Myocyte (in vitro differentiated cells): ENCODE data around the gene TDP2. TPM values are rescaled to one million over a fixed set of nuclear protein-coding genes. Genes with fewer than 3 reads are reported as not detected.
"Not testable (repeated sequence)": the region's sequence is repeated elsewhere in the genome, so short reads cannot be mapped to it uniquely, and the experiment has no call there.

Source experiments
- DNase-seq: peaks from one replicate; pipeline ENCODE4 v3.0.0-alpha.2; 2012; ENCODE audit warnings: low read depth
- total RNA-seq: library from RNA; depleted of rRNA; stranded (reverse); fragments of >200 nt; gene quantifications from 2 replicates; pipeline ENCODE4 v1.2.3, GENCODE V29; 2014

Gene TDP2
- total RNA-seq, 1 donor from 2014 or later = 15.1 TPM

- DNase-seq = no peak
These were observed 16.9 kb upstream of the TDP2 start for GRCh38 chr6:24683297-24684296.

GRCh38 chr6:24680582-24680981 is 13.9 kb upstream of the TDP2 start:
- no peak for DNase-seq

DNA sequence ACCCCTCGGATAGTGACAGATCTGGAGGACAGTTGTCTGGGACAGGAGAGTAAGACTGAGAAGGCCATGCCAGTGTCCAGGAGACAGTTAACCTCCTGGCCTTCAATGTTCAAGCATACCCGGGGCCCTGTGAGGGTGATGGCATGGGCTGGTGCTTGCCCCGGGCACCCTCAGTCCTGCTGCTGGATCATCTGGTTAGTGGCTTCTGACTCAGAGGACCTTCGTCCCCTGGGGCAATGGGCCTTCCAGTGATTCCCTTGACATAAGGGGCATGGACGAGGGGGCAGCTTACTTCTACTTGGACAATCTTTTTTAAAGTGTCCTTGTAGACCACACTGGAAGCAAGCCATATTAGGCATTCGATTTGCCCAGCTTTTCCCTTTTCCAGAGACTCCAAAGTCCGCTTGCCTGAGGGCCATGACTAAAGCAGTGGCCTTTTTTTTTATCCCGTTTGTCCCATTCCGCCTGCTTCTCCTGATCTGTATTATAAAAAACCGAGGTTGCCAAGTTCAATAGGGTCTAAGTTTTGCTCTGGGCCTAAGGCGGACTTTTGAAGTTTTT is 12.2 kb upstream of the TDP2 start:
- not testable (repeated sequence) for DNase-seq

- DNase-seq = no peak
These were observed 6.9 kb upstream of the TDP2 start for GRCh38 chr6:24673625-24674024.

GRCh38 chr6:24672620-24673182 is 6.0 kb upstream of the TDP2 start:
- no peak for DNase-seq

- not testable (repeated sequence) for DNase-seq
These were observed 4.4 kb upstream of the TDP2 start for GRCh38 chr6:24671077-24671476.

GRCh38 chr6:24670492-24670891 is 3.8 kb upstream of the TDP2 start:
- DNase-seq = not testable (repeated sequence)

DNA sequence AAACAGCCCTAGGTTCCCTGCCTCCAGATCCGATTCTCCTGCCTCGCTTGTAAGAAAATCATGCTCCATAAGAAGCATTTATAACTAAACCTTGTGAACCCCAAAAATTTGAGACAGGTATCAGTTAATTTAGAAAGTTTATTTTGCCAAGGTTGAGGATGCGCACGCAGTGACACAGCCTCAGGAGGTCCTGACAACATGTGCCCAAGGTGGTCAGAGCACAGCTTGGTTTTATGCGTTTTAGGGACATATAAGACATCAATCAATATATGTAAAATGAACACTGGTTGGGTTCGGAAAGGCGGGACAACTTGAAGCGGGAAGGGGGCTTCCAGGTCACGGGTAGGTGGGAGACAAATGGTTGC is 2.3 kb upstream of the TDP2 start:
- DNase-seq = no peak

DNA sequence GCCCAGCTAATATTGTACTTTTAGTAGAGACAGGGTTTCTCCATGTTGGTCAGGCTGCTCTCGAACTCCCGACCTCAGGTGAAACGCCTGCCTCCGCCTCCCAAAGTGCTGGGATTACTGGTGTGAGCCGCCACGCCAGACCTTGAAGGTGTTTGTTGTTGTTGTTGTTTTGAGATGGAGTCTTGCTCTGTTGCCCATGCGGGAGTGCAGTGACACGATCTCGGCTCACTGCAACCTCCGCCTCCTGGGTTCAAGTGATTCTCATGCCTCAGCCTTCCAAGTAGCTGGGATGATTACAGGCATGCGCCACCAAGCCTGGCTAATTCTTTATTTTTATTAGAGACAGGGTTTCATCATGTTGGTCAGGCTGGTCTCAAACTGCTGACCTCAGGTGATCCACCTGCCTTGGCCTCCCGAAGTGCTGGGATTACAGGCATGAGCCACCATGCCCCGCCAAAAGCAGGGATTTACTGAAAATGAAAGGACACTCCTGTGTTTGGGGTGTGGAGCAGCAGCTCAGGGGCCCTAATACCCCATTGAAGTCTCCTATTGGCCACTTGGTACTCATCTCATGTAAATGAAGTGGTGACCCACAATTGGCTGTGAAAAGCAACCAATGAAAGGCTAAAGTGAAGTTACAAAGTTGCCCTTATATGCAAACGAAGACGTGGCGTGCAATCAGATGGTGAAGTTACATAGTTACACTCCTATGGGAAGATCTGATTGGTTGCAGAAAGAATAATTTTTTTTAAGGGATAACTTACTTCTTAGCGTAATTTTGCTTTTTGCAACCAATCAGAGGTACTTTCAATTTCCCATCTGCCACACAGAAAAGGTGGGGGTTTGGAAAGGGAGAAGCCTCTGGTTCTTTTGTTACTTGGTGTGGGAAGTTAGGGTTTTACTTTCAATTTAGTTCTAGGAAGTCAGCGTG is 1.6 kb upstream of the TDP2 start:
- DNase-seq = not testable (repeated sequence)

GRCh38 chr6:24667378-24667803 is 692 bp upstream of the TDP2 start:
- no peak for DNase-seq

- DNase-seq = no peak
These were observed 530 bp downstream of the TDP2 start for GRCh38 chr6:24666097-24666640.

DNA sequence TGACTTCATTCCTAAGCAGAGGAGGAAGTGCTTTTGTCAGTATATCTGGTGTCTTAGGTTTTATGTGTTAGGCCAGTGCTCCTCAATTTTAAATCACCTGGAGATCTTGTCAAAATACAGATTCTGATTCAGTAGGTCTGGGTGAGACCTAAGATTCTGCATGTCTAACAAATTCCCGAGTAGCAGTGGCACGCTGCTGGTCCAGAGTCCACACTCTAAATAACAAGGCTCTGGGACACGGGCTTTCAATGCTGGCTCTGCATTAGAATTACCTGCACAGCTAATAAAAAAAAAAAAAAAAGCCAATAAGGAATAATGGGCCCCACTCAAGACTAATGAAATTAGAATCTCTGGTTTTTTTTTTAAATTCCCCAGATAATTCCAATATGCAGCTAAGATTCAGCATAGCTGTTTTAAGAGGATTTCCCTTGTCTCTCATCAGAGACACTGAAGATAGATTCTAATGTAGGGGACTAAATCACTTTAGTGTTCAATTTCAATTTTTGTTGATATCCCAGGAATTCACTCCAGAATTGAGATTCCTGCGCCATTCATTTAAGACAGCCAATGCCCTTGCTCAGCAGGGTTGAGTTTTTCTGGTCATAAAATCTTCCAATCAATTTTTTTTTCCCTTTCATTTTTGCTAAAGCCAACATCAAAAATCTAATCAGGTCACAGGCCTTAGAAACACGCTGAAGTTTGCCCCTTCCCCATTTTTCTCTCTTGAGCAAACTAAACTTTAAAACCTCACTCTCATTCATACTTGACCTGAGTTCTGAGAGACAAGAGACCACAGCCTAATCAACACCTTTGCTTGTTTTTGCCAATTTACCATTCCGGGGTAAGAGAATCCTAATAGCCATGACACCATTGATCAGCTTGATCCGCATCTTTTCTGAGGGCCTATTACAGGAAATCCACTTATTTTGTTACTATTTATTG is 2.4 kb downstream of the TDP2 start:
- no peak for DNase-seq

DNA sequence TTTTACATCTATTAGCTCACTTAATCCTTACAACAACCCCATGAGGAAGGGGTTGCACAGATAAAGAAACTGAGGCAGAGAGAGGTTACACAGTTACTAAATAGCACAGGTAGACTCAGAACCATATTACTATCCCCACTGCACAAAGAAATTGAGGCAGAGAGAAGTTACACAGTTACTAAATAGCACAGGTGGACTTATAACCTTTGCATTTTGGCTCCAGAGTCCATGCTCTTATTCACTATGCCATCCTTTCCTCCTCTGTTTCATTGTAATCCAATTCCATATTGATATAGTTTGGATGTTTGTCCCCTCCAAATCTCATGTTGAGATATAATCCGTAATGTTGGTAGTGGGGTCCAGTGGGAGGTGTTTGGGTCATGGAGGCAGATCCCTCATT is 3.5 kb downstream of the TDP2 start:
- no peak for DNase-seq

- no peak for DNase-seq
These were observed 4.5 kb downstream of the TDP2 start for GRCh38 chr6:24662236-24662635.

GRCh38 chr6:24661759-24662158 is 4.9 kb downstream of the TDP2 start:
- not testable (repeated sequence) for DNase-seq

- no peak for DNase-seq
These were observed 6.6 kb downstream of the TDP2 start for GRCh38 chr6:24660105-24660504.

GRCh38 chr6:24659561-24659960 is 7.1 kb downstream of the TDP2 start:
- DNase-seq = no peak

DNA sequence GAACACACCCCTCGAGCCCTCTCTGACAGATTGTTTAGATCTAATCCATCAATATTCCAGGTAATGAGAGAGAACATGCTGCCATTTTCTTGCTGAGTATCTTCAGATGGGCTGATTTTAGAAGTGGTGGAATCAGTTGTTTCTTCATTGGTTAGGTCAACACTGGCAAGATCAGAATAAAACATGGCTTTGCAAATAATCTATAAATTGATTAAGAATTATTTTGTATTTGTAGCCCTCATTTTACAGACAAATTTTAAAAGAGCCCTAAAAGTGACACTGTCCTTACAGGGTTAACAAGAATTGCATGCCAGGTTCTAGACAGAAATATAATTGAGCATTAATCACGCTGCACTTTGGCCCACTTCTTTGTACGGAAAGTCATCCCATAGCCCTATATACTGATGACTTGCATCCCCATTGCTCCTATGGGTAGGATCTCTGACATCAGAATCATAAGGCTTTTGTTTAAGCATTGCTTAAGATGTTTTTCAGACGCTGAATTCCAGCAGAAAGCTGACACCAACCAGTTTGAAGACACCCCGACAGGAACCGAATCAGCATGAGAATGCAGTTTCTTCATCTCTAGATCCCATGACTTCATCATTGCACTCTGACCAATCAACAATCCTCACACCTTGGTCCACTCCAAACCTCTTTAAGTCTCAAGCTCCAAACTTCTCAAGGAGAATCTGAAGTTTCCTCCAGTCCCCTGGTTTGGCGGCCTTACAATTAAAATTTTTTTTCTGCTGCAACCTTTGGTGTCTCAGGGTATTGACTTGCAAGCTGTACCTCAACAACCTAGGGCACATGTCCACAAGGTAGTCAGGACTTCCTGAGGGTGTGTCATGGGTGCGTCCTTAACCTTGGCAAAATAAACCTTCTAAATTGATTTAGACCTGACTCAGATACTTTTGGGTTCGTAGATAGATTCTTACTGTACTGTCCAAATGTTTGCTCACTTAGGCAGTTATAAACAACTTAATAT is 7.8 kb downstream of the TDP2 start:
- DNase-seq = no peak

GRCh38 chr6:24655215-24655614 is 11.5 kb downstream of the TDP2 start:
- no peak for DNase-seq
